MM.1S (cell line): ENCODE results near the gene TRNP1.

Experiments
- DNase-seq: peaks from one replicate; pipeline ENCODE4 v3.0.0-alpha.2; 2015
- H2AFZ ChIP-seq: fragments of 300-600 bp; sonication (generic); 2 replicates; pipeline ENCODE4 v1.6.0; 2016; ENCODE audit warnings: antibody characterized with exemption, low read length
- H3F3A ChIP-seq: fragments of 300-600 bp; sonication (generic); 2 replicates; pipeline ENCODE4 v1.6.1; 2016; ENCODE audit warnings: mild to moderate bottlenecking, antibody characterized with exemption, low read length, moderate library complexity, mixed read lengths; ENCODE audit not compliant: insufficient read depth
- H3K27ac ChIP-seq: fragments of 300-600 bp; sonication (generic); 2 replicates; pipeline ENCODE4 v1.5.1; 2016; ENCODE audit warnings: mild to moderate bottlenecking, low read length
- H3K27me3 ChIP-seq: fragments of 300-600 bp; sonication (generic); replicated peaks from 2 replicates; pipeline ENCODE4 v1.6.0; 2016; ENCODE audit warnings: low read length; ENCODE audit not compliant: insufficient read depth
- H3K36me3 ChIP-seq: fragments of 300-600 bp; sonication (generic); replicated peaks from 2 replicates; pipeline ENCODE4 v1.6.1; 2016; ENCODE audit warnings: mild to moderate bottlenecking, low read length, mixed read lengths; ENCODE audit not compliant: insufficient read depth
- H3K4me1 ChIP-seq: fragments of 300-600 bp; sonication (generic); 2 replicates; pipeline ENCODE4 v1.6.1; 2016; ENCODE audit warnings: low read length, mixed read lengths
- H3K4me2 ChIP-seq: fragments of 300-600 bp; sonication (generic); 2 replicates; pipeline ENCODE4 v1.6.0; 2016; ENCODE audit warnings: low read depth, low read length
- H3K4me3 ChIP-seq: fragments of 300-600 bp; sonication (generic); 2 replicates; pipeline ENCODE4 v1.5.1; 2016; ENCODE audit warnings: low read length, mixed read lengths
- H3K79me2 ChIP-seq: fragments of 300-600 bp; sonication (generic); 2 replicates; pipeline ENCODE4 v1.6.1; 2016; ENCODE audit warnings: mixed run types, low read length, mixed read lengths
- H3K9ac ChIP-seq: fragments of 300-600 bp; sonication (generic); 2 replicates; pipeline ENCODE4 v1.6.1; 2016; ENCODE audit warnings: low read length, mixed read lengths
- H3K9me2 ChIP-seq: fragments of 300-600 bp; sonication (generic); replicated peaks from 2 replicates; pipeline ENCODE4 v1.6.1; 2016; ENCODE audit warnings: mild to moderate bottlenecking, low read length, mixed read lengths; ENCODE audit not compliant: insufficient read depth
- H3K9me3 ChIP-seq: fragments of 300-600 bp; sonication (generic); replicated peaks from 2 replicates; pipeline ENCODE4 v1.6.1; 2016; ENCODE audit warnings: mild to moderate bottlenecking, low read length, mixed read lengths; ENCODE audit not compliant: insufficient read depth
- H4K20me1 ChIP-seq: fragments of 300-600 bp; sonication (generic); 2 replicates; pipeline ENCODE4 v1.6.1; 2016; ENCODE audit warnings: mild to moderate bottlenecking, low read length, moderate library complexity, mixed read lengths; ENCODE audit not compliant: insufficient read depth
- EZH2 ChIP-seq: fragments of 300-600 bp; sonication (generic); optimal IDR thresholded peaks from 2 replicates; pipeline ENCODE3; 2017; ENCODE audit warnings: low read depth, mild to moderate bottlenecking, antibody characterized with exemption, low read length, mixed read lengths
- EZH2phosphoT487 ChIP-seq: fragments of 300-600 bp; sonication (generic); IDR thresholded peaks from 2 replicates; pipeline ENCODE4 v1.6.1; 2018; ENCODE audit warnings: antibody characterized with exemption, low read length
- TF ChIP-seq, protein P1 (sequence below): fragments of 300-600 bp; sonication (generic); IDR thresholded peaks from 2 replicates; pipeline ENCODE4 v1.5.1; 2016; ENCODE audit warnings: antibody characterized with exemption, low read length, mixed read lengths

Gene TRNP1

GRCh38 chr1:27005166-27005530, 11.7 kb downstream of the TRNP1 start:
- H3K36me3 ChIP-seq: no peaks in the 10 kb centered on the region
- no peaks in the 10 kb centered on the region for H3K79me2 ChIP-seq
- TF ChIP-seq, protein P1, sequence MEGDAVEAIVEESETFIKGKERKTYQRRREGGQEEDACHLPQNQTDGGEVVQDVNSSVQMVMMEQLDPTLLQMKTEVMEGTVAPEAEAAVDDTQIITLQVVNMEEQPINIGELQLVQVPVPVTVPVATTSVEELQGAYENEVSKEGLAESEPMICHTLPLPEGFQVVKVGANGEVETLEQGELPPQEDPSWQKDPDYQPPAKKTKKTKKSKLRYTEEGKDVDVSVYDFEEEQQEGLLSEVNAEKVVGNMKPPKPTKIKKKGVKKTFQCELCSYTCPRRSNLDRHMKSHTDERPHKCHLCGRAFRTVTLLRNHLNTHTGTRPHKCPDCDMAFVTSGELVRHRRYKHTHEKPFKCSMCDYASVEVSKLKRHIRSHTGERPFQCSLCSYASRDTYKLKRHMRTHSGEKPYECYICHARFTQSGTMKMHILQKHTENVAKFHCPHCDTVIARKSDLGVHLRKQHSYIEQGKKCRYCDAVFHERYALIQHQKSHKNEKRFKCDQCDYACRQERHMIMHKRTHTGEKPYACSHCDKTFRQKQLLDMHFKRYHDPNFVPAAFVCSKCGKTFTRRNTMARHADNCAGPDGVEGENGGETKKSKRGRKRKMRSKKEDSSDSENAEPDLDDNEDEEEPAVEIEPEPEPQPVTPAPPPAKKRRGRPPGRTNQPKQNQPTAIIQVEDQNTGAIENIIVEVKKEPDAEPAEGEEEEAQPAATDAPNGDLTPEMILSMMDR: no peak
- no peak for TF ChIP-seq EZH2phosphoT487
- TF ChIP-seq EZH2: no peak
- H4K20me1 ChIP-seq: no peaks in the 10 kb centered on the region
- no peak overlapping the region for H3K4me2 ChIP-seq
- no peaks in the 10 kb centered on the region for H3K9me2 ChIP-seq
- no peak overlapping the region for H3K9ac ChIP-seq
- H3K9me3 ChIP-seq: no peaks in the 10 kb centered on the region
- no peaks in the 10 kb centered on the region for H3K4me1 ChIP-seq
- DNase-seq: no peak
- no peak overlapping the region for H3K27ac ChIP-seq
- H3F3A ChIP-seq: no peaks in the 10 kb centered on the region
- no peak overlapping the region for H3K4me3 ChIP-seq
- peaks cover 8% of the 10 kb centered on the region; the same call in 1 of the 2 replicates for H3K27me3 ChIP-seq
- no peak overlapping the region for H2AFZ ChIP-seq

DNA sequence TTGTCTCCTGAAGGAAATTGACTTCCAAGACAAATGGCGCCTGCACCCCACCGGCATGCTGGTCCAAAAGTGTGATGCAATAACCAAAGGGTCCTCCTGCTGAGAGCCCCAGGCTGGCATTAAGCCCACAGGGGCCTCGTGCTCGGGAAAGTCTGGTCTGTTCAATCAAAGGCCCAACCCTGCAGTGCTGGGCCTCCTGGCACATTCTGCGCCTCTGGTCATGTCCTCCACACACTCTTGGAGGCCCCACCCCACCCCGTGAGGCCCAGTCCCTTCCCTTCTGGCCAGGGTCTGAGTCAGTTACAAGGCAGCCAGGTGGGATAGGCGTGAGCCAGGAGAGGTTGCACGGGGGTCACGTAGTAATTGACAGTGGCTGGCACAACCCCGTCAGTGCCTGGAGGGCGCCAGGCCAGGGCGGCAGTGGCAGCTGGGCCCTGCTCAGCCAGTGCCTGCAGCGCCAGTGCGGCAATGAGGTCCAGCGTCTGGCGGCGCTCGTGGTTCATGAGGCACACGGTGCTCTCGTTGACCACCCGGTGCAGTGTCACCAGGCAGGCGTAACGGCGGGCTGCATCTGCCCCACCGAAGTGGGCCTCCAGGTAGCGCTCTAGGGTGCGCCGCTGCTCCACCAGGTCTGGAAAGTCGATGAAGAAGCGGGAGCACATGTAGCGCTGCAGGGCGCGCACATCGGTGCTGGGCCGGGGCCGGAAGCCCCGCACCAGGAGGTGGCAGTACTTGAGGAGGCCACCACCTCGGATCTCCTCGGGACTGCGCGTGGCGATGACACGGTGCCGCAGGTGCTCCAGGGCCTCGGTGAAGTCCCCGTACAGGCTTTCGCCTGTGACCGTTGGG, 12.4 kb downstream of the TRNP1 start:
- H3K4me3 ChIP-seq: no peak overlapping the region
- H3K27ac ChIP-seq: no peak overlapping the region
- H3K9me2 ChIP-seq: no peaks in the 10 kb centered on the region

DNA sequence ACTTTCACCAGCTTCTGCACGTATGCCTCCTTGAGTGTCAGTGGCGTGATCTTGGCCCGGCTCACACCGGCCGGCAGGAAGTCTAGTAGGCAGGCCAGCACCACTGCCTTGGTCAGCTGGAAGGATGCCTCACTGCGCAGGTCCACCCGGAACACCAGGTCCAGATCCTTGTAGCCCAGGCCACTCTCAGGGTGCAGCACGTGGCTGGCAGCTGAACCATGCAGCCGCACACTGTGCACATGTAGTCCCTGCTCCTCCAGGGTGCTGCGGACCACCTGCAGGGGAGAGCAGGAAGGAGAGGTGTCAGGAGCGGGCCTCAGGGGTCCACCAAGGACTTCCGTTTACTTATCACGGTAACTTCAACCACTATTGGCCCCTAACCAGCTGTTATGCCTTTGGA, 13.2 kb downstream of the TRNP1 start:
- H3K27ac ChIP-seq: no peak overlapping the region
- H2AFZ ChIP-seq: no peak overlapping the region
- no peak for DNase-seq
- no peak overlapping the region for H3K4me2 ChIP-seq
- H3K9ac ChIP-seq: no peak overlapping the region
- H3F3A ChIP-seq: no peaks in the 10 kb centered on the region
- no peaks in the 10 kb centered on the region for H3K79me2 ChIP-seq
- TF ChIP-seq, protein P1: no peak
- TF ChIP-seq EZH2phosphoT487: no peak
- no peak for TF ChIP-seq EZH2
- H3K36me3 ChIP-seq: no peaks in the 10 kb centered on the region
- no peaks in the 10 kb centered on the region for H3K4me1 ChIP-seq
- H3K27me3 ChIP-seq: peaks cover 7% of the 10 kb centered on the region
- no peak overlapping the region for H3K4me3 ChIP-seq
- no peaks in the 10 kb centered on the region for H3K9me3 ChIP-seq
- no peaks in the 10 kb centered on the region for H4K20me1 ChIP-seq
- no peaks in the 10 kb centered on the region for H3K9me2 ChIP-seq

More for the DNA sequence above, 12.4 kb downstream of the TRNP1 start:
- H3K9me3 ChIP-seq: no peaks in the 10 kb centered on the region
- no peaks in the 10 kb centered on the region for H3K4me1 ChIP-seq
- H3K36me3 ChIP-seq: no peaks in the 10 kb centered on the region
- TF ChIP-seq, protein P1: no peak
- H2AFZ ChIP-seq: no peak overlapping the region
- no peak for DNase-seq
- no peaks in the 10 kb centered on the region for H4K20me1 ChIP-seq
- no peak overlapping the region for H3K4me2 ChIP-seq
- H3K9ac ChIP-seq: no peak overlapping the region
- peaks cover 8% of the 10 kb centered on the region; the same call in 1 of the 2 replicates for H3K27me3 ChIP-seq
- H3F3A ChIP-seq: no peaks in the 10 kb centered on the region
- H3K79me2 ChIP-seq: no peaks in the 10 kb centered on the region
